ENCODE measurements around the gene DMD. TPM values are rescaled to one million over a fixed set of nuclear protein-coding genes. Genes with fewer than 3 reads are reported as not detected.

The DMD gene
- polyA plus RNA-seq, 3 donors: 0.23 TPM; not detected in 2

- Histone ChIP-seq H3K9ac (ENCODE audit: insufficient read depth, low read length, poor library complexity, severe bottlenecking) (no peak overlapping the region), H3K4me2 (replicated peaks; ENCODE audit: extremely low read depth, low read length, poor library complexity, severe bottlenecking) (no peak overlapping the region), H3K36me3 (replicated peaks in 1 of 2; ENCODE audit: control insufficient read depth in 1 of 2, insufficient read depth in 2 of 2, low read length in 2 of 2) (no peaks in the 10 kb centered on the region), H3K4me1 (ENCODE audit: control insufficient read depth in 1 of 2, insufficient read depth in 2 of 2, low read length in 2 of 2) (no peaks in the 10 kb centered on the region), H2AFZ (ENCODE audit: insufficient read depth, low read depth, low read length, poor library complexity, severe bottlenecking) (no peak overlapping the region), H3K27me3 (ENCODE audit: control insufficient read depth in 2 of 2, insufficient read depth in 2 of 2, low read length in 2 of 2) (no peaks in the 10 kb centered on the region), H3K27ac (ENCODE audit: low read depth in 1 of 2, low read length in 2 of 2) (no peak overlapping the region), H3K79me2 (ENCODE audit: insufficient read depth, low read length) (no peaks in the 10 kb centered on the region), H3K4me3 (replicated peaks in 1 of 3; ENCODE audit: low read depth in 2 of 3, low read length in 3 of 3) (no peak overlapping the region), H4K20me1 (ENCODE audit: insufficient read depth, low read length) (no peaks in the 10 kb centered on the region), H3K9me3 (replicated peaks in 1 of 2; ENCODE audit: control insufficient read depth in 1 of 2, insufficient read depth in 1 of 2, low read length in 2 of 2) (no peaks in the 10 kb centered on the region)
- no peak overlapping the region for H3K4me3 Mint-ChIP-seq
- no peak overlapping the region for H3K27ac Mint-ChIP-seq
- no peaks in the 10 kb centered on the region for H3K27me3 Mint-ChIP-seq (ENCODE audit: low read depth in 3 of 3)
- H3K36me3 Mint-ChIP-seq: no peaks in the 10 kb centered on the region
- intact Hi-C loops (cut with micrococcal nuclease): no loop called here
- TF ChIP-seq, protein P1, sequence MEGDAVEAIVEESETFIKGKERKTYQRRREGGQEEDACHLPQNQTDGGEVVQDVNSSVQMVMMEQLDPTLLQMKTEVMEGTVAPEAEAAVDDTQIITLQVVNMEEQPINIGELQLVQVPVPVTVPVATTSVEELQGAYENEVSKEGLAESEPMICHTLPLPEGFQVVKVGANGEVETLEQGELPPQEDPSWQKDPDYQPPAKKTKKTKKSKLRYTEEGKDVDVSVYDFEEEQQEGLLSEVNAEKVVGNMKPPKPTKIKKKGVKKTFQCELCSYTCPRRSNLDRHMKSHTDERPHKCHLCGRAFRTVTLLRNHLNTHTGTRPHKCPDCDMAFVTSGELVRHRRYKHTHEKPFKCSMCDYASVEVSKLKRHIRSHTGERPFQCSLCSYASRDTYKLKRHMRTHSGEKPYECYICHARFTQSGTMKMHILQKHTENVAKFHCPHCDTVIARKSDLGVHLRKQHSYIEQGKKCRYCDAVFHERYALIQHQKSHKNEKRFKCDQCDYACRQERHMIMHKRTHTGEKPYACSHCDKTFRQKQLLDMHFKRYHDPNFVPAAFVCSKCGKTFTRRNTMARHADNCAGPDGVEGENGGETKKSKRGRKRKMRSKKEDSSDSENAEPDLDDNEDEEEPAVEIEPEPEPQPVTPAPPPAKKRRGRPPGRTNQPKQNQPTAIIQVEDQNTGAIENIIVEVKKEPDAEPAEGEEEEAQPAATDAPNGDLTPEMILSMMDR (IDR thresholded peaks at IDR 0.05): no peak
- H3K9me3 Mint-ChIP-seq: peaks cover 0 to 2% (median 0%) of the 10 kb centered on the region in 7 donors
- no peaks in the 10 kb centered on the region for H3K4me1 Mint-ChIP-seq
- WGBS (ENCODE audit: insufficient coverage): no CpG with 5 or more reads among the region's 2 CpGs
- no peak for DNase-seq
These were observed 1620.0 kb downstream of the DMD start for GRCh38 chrX:31591355-31591754.

GRCh38 chrX:31590581-31591114 is 1620.7 kb downstream of the DMD start:
- DNase-seq: no peak
- no CpG with 5 or more reads among the region's 5 CpGs for WGBS (ENCODE audit: insufficient coverage)
- H3K27ac ChIP-seq (ENCODE audit: low read depth in 1 of 2, low read length in 2 of 2): no peak overlapping the region
- no peaks in the 10 kb centered on the region for H3K4me1 ChIP-seq (ENCODE audit: control insufficient read depth in 1 of 2, insufficient read depth in 2 of 2, low read length in 2 of 2)
- intact Hi-C loops (cut with micrococcal nuclease): no loop called here
- Mint-ChIP-seq H3K27ac (no peak overlapping the region), H3K27me3 (ENCODE audit: low read depth in 3 of 3) (no peaks in the 10 kb centered on the region), H3K4me3 (no peak overlapping the region), H3K9me3 (peaks cover 0 to 2% (median 0%) of the 10 kb centered on the region in 7 donors), H3K4me1 (no peaks in the 10 kb centered on the region), H3K36me3 (no peaks in the 10 kb centered on the region)
- H3K9me3 ChIP-seq (replicated peaks in 1 of 2; ENCODE audit: control insufficient read depth in 1 of 2, insufficient read depth in 1 of 2, low read length in 2 of 2): no peaks in the 10 kb centered on the region
- no peaks in the 10 kb centered on the region for H4K20me1 ChIP-seq (ENCODE audit: insufficient read depth, low read length)
- H3K4me2 ChIP-seq (replicated peaks; ENCODE audit: extremely low read depth, low read length, poor library complexity, severe bottlenecking): no peak overlapping the region
- H3K79me2 ChIP-seq (ENCODE audit: insufficient read depth, low read length): no peaks in the 10 kb centered on the region
- no peaks in the 10 kb centered on the region for H3K27me3 ChIP-seq (ENCODE audit: control insufficient read depth in 2 of 2, insufficient read depth in 2 of 2, low read length in 2 of 2)
- no peak overlapping the region for H2AFZ ChIP-seq (ENCODE audit: insufficient read depth, low read depth, low read length, poor library complexity, severe bottlenecking)
- TF ChIP-seq, protein P1 (IDR thresholded peaks at IDR 0.05): no peak
- H3K36me3 ChIP-seq (replicated peaks in 1 of 2; ENCODE audit: control insufficient read depth in 1 of 2, insufficient read depth in 2 of 2, low read length in 2 of 2): no peaks in the 10 kb centered on the region
- no peak overlapping the region for H3K9ac ChIP-seq (ENCODE audit: insufficient read depth, low read length, poor library complexity, severe bottlenecking)
- no peak overlapping the region for H3K4me3 ChIP-seq (replicated peaks in 1 of 3; ENCODE audit: low read depth in 2 of 3, low read length in 3 of 3)

Data from CD14-positive monocyte (primary cell).